MM.1S (cell line): ENCODE measurements around the gene KIAA0513.

ENCODE experiments used
- CTCF ChIP-seq: fragments of 300-600 bp; sonication (generic); IDR thresholded peaks from 2 replicates; pipeline ENCODE4 v1.5.1; 2016; ENCODE audit warnings: antibody characterized with exemption, low read length, mixed read lengths
- EZH2 ChIP-seq: fragments of 300-600 bp; sonication (generic); optimal IDR thresholded peaks from 2 replicates; pipeline ENCODE3; 2017; ENCODE audit warnings: low read depth, mild to moderate bottlenecking, antibody characterized with exemption, low read length, mixed read lengths
- EZH2phosphoT487 ChIP-seq: fragments of 300-600 bp; sonication (generic); IDR thresholded peaks from 2 replicates; pipeline ENCODE4 v1.6.1; 2018; ENCODE audit warnings: antibody characterized with exemption, low read length

- no peak for TF ChIP-seq EZH2
- TF ChIP-seq CTCF, result no peak
- TF ChIP-seq EZH2phosphoT487, result no peak
These were observed 45.2 kb upstream of the KIAA0513 start for GRCh38 chr16:84982434-84982833.
